Fibroblast of pulmonary artery (primary cell): ENCODE measurements around the gene ATG2B.

Experiments
- DNase-seq: peaks from one replicate; pipeline ENCODE4 v3.0.0-alpha.2; 2010; ENCODE audit warnings: low read depth
- H3K4me3 ChIP-seq: replicated peaks from 2 replicates; pipeline ENCODE4 v1.5.1; 2011; ENCODE audit warnings: low read depth, mild to moderate bottlenecking, control low read depth, low read length, moderate library complexity
- TF ChIP-seq, protein P1 (sequence below): IDR thresholded peaks from 2 replicates; pipeline ENCODE4 v1.5.1; 2011; ENCODE audit warnings: mild to moderate bottlenecking, control low read depth, low read length, inconsistent platforms; ENCODE audit errors: missing control alignments

Gene ATG2B

DNA sequence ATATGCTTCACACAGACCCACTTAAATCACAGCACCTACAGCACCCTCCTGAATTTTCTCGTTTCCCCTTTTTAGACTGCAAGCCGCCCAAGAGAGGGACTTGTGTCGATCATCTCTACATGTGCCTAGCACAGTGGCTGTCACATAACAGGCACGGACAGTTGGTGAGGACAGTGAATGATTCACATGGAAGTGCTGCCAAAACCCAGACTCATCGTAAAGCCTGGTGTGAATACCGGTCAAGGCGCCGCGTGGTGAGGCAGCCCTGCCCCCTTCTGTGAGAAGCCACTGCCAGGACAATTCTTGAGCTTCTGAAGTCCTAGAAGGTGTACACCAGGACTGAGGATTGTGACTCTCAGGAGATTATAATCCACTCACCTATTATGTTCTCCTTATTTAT lies 44.3 kb downstream of the ATG2B start:
- no peak overlapping the region for H3K4me3 ChIP-seq
- TF ChIP-seq, protein P1, sequence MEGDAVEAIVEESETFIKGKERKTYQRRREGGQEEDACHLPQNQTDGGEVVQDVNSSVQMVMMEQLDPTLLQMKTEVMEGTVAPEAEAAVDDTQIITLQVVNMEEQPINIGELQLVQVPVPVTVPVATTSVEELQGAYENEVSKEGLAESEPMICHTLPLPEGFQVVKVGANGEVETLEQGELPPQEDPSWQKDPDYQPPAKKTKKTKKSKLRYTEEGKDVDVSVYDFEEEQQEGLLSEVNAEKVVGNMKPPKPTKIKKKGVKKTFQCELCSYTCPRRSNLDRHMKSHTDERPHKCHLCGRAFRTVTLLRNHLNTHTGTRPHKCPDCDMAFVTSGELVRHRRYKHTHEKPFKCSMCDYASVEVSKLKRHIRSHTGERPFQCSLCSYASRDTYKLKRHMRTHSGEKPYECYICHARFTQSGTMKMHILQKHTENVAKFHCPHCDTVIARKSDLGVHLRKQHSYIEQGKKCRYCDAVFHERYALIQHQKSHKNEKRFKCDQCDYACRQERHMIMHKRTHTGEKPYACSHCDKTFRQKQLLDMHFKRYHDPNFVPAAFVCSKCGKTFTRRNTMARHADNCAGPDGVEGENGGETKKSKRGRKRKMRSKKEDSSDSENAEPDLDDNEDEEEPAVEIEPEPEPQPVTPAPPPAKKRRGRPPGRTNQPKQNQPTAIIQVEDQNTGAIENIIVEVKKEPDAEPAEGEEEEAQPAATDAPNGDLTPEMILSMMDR, result no peak

DNA sequence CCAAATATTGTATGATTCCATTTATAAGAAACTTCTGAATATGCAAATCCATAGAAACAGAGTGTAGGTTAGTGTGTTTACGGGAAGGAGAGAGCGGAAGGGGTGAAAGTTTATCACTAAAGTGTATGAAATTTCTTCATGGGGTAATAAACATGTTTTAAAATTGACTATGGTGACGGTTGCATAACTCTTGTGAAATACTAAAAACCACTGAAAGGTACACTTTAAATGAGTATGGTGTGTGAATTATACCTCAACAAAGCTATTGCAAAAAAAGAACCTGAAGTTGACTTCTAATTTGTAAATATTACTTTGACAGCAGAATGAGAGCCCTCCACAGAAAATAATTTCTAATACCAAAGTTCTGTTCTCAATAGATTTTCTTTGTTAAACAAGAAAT lies 47.1 kb downstream of the ATG2B start:
- H3K4me3 ChIP-seq, result no peak overlapping the region
- TF ChIP-seq, protein P1, result no peak
- DNase-seq, result no peak

More for the DNA sequence above, 44.3 kb downstream of the ATG2B start:
- no peak for DNase-seq

DNA sequence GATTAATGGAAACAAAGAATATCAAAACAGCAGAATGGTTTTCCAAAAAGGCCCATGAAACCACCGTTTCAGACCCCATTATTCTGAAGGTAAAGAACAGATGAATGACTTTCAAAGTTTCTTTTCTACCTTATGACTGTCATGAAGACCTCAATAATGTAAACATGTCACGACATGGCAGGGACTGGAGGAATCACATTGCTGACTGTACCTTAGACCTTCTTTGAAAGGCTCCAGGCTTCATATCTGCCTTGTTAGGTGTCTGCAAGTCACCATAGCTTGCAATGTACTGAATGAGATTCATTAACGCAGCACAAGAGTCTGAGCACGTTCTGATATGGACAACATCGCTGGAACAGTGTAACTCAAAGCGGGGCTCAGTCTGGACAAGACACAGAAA lies 52.2 kb downstream of the ATG2B start:
- TF ChIP-seq, protein P1, result no peak
- no peak overlapping the region for H3K4me3 ChIP-seq
- DNase-seq, result no peak

DNA sequence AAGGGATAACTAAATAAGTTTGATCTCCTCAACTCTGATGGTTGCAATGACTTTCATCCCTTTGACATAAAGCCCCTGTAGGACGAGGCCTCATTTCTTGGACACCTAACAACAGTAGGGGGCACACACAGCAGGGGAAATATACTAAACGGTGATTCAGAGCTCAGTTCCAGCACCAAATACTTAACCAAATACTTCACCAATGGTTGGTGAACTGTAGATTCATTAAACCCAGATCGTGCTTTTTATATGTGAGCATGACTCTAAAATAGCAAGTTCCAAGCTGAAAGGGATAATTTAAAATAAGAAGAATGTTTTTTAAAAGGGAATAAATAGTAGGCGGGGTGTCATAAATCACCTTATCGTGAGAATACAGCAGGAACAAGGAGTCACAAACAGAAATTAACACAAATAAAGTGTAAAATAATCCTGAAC lies 53.2 kb downstream of the ATG2B start:
- no peak for DNase-seq
- H3K4me3 ChIP-seq, result no peak overlapping the region
- TF ChIP-seq, protein P1, result no peak

DNA sequence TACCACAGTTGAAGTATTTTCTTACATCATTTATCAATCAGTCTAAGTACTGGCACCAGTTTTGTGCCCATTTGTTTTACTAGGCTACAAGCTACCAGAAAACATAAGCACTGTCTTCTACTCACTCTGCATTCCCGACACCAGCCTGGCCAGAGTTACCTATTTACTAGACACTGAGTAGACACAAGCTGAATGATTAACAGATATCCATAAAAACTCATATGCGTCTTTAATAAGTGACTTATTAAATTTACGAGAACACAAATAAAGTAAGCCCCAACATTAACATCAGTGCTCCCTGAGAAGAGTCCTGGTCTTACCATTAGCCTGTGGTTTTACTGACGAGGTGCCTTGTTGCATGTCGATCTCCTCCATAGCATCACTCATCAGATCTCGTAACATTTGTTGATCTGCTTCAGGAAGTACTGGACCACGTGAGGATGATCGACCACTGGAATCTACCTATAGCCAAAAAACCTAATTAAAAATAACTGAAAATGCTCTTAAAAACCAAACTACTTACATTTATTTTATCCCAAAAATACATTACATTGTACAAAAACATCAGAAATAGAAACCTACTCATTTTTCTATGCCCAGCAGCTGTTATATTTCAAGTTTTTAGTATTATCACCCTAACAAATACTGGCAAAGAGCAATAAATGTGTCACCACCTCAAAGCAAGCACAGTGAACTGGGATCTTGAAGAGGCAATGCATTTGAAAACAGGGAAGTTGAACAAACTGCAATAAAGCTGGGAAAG lies 53.8 kb downstream of the ATG2B start:
- no peak for DNase-seq
- H3K4me3 ChIP-seq, result no peak overlapping the region
- TF ChIP-seq, protein P1, result no peak

DNA sequence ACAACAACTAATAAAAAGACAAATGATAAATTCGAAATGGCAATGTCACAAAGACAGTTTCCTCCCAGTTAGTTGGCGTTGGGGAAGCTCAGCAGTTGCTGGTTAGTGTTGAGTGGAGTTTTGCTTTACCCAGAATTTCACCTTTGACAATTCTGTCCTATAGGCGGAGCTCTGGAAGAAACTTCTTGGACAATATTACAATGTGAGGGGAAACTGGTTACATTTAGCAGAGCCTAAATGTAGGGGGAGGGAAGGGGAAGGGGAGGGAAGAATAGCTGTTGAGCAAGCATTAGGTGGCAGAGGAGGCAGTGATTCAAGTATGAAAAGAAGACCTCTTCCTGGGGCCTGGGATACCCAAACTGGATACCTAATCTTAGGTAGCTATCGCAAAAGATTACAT lies 55.7 kb downstream of the ATG2B start:
- no peak overlapping the region for H3K4me3 ChIP-seq
- DNase-seq, result no peak
- TF ChIP-seq, protein P1, result no peak

DNA sequence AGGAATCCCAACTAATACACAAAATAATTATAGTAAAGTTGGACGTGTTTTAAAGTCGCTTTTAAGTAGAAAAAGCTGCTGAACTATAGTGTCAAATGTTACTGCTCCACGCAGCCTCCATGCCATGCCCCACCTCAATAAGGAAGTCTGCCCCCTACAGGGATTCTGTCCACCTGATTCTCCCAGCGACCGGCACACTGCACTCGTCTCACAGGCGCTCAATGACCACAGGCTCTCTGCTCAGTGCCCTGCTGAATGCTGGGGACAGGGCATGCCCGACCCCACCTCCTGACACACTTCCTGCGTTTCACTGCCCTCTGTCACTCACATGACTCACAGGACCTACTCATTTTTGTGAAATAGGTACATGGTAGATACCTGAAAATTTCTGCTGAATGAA lies 58.2 kb downstream of the ATG2B start:
- no peak overlapping the region for H3K4me3 ChIP-seq
- DNase-seq, result no peak
- TF ChIP-seq, protein P1, result peak; percentile 25
